Right ventricle myocardium inferior (tissue), 1 donor: ENCODE results near the gene KLHL2. TPM values are rescaled to one million over a fixed set of nuclear protein-coding genes. Genes with fewer than 3 reads are reported as not detected.
"Not testable (repeated sequence)": the region's sequence is repeated elsewhere in the genome, so short reads cannot be mapped to it uniquely, and the experiment has no call there.

ENCODE experiments used
- ATAC-seq: fragments of 200-7000 bp; cut with Tn5 transposase; one replicate; pipeline ENCODE4 v1.9.1; 2020; ENCODE audit warnings: mild to moderate bottlenecking, moderate library complexity
- DNase-seq: peaks from one replicate; pipeline ENCODE4 v3.0.0; 2021; ENCODE audit errors: missing footprints
- intact Hi-C: fragments of 100-400 bp; cut with DNase I; formaldehyde crosslinking; loops from one replicate; pipeline ENCODE4 v1.11.0; 2022
- total RNA-seq: library from RNA; stranded (reverse); fragmentation: NEBNext Ultra II Directional; extraction: Animal tissue kit (Norgen Biotek cat#: 25700); gene quantifications from one replicate; pipeline ENCODE4 v1.2.1, GENCODE V29; 2021
- donor health status: DM: no; HTN: yes; CAD: no; lungs with severe emphysema.

Gene KLHL2
- total RNA-seq, 1 donor from 2014 or later, result 10.6 TPM

GRCh38 chr4:165198329-165198728 is 9.0 kb upstream of the KLHL2 start:
- intact Hi-C loops, result no loop called here

GRCh38 chr4:165199286-165199685 is 8.1 kb upstream of the KLHL2 start:
- ATAC-seq, result no peak
- intact Hi-C loops, result no loop called here
- no peak for DNase-seq

More at GRCh38 chr4:165198329-165198728, 9.0 kb upstream of the KLHL2 start:
- no peak for ATAC-seq
- no peak for DNase-seq

GRCh38 chr4:165199722-165200121 is 7.6 kb upstream of the KLHL2 start:
- ATAC-seq (no peak), DNase-seq (no peak)
- intact Hi-C loops, result loop anchor here (10.0 kb wide), 1 partner anchor 85 kb away; the partner anchor contains the start of gene TMEM192

GRCh38 chr4:165201806-165202205 is 5.6 kb upstream of the KLHL2 start:
- no peak for ATAC-seq
- intact Hi-C loops, result loop anchor here (10.0 kb wide), 1 partner anchor 87 kb away; the partner anchor contains the start of gene TMEM192

GRCh38 chr4:165203541-165204461 is 3.6 kb upstream of the KLHL2 start:
- intact Hi-C loops, result loop anchor here (10.0 kb wide), 1 partner anchor 89 kb away; the partner anchor contains the start of gene TMEM192
- no peak for ATAC-seq
- no peak for DNase-seq

More at GRCh38 chr4:165201806-165202205, 5.6 kb upstream of the KLHL2 start:
- no peak for DNase-seq

GRCh38 chr4:165204462-165204830 is 2.9 kb upstream of the KLHL2 start:
- no peak for DNase-seq
- intact Hi-C loops, result loop anchor here (10.0 kb wide), 1 partner anchor 90 kb away; the partner anchor contains the start of gene TMEM192

GRCh38 chr4:165207016-165207430 is 338 bp upstream of the KLHL2 start:
- DNase-seq (no peak), ATAC-seq (peak; percentile 12)
- intact Hi-C loops, result loop anchor here (2.0 to 10.0 kb wide), 2 partner anchors 92 to 120 kb away; partner anchors contain the start of genes MSMO1 and TMEM192

More at GRCh38 chr4:165204462-165204830, 2.9 kb upstream of the KLHL2 start:
- ATAC-seq, result no peak

GRCh38 chr4:165208221-165208652 is 876 bp downstream of the KLHL2 start:
- DNase-seq (no peak), ATAC-seq (no peak)
- intact Hi-C loops, result loop anchor here (10.0 kb wide), 1 partner anchor 93 kb away; the partner anchor contains the start of gene TMEM192

GRCh38 chr4:165208741-165209388 is 1.5 kb downstream of the KLHL2 start:
- intact Hi-C loops, result loop anchor here (10.0 kb wide), 1 partner anchor 94 kb away; the partner anchor contains the start of gene TMEM192
- DNase-seq, result no peak

GRCh38 chr4:165209796-165210195 is 2.4 kb downstream of the KLHL2 start:
- ATAC-seq (no peak), DNase-seq (no peak)
- intact Hi-C loops, result loop anchor here (10.0 kb wide), 1 partner anchor 95 kb away; the partner anchor contains the start of gene TMEM192

More at GRCh38 chr4:165208741-165209388, 1.5 kb downstream of the KLHL2 start:
- ATAC-seq, result no peak

- no peak for DNase-seq
- intact Hi-C loops, result no loop called here
- no peak for ATAC-seq
These were observed 3.2 kb downstream of the KLHL2 start for GRCh38 chr4:165210566-165210965.

- DNase-seq, intact Hi-C loops, ATAC-seq: not testable (repeated sequence)
These were observed 5.3 kb downstream of the KLHL2 start for GRCh38 chr4:165212647-165213046.

- intact Hi-C loops, DNase-seq, ATAC-seq: not testable (repeated sequence)
These were observed 6.0 kb downstream of the KLHL2 start for GRCh38 chr4:165213404-165213803.

- DNase-seq, ATAC-seq, intact Hi-C loops: not testable (repeated sequence)
These were observed 6.8 kb downstream of the KLHL2 start for GRCh38 chr4:165213991-165214709.

- ATAC-seq, DNase-seq, intact Hi-C loops: not testable (repeated sequence)
These were observed 7.8 kb downstream of the KLHL2 start for GRCh38 chr4:165215034-165215751.

GRCh38 chr4:165215761-165216487 is 8.6 kb downstream of the KLHL2 start:
- ATAC-seq, DNase-seq, intact Hi-C loops: not testable (repeated sequence)

GRCh38 chr4:165217325-165217724 is 10.0 kb downstream of the KLHL2 start:
- ATAC-seq, result no peak
- intact Hi-C loops, result no loop called here

More at GRCh38 chr4:165217325-165217724, 10.0 kb downstream of the KLHL2 start:
- DNase-seq, result no peak
